VCaP (cell line): Measurements from ENCODE around the gene C1orf185.

Experiments
- H3K27ac ChIP-seq: fragments of 450-650 bp; 2 replicates; pipeline ENCODE4 v1.5.1; 2017
- CTCF ChIP-seq: fragments of 450-650 bp; conservative IDR thresholded peaks from 2 replicates; pipeline ENCODE4 v1.5.1; 2017; ENCODE audit warnings: mild to moderate bottlenecking, moderate library complexity

C1orf185 gene

GRCh38 chr1:51190961-51191360, 88.9 kb downstream of the C1orf185 start:
- no peak for TF ChIP-seq CTCF

GRCh38 chr1:51192213-51192843, 90.3 kb downstream of the C1orf185 start:
- no peak overlapping the region for H3K27ac ChIP-seq

More at GRCh38 chr1:51190961-51191360, 88.9 kb downstream of the C1orf185 start:
- no peak overlapping the region for H3K27ac ChIP-seq

GRCh38 chr1:51193564-51193963, 91.5 kb downstream of the C1orf185 start:
- TF ChIP-seq CTCF: no peak
- H3K27ac ChIP-seq: no peak overlapping the region

More at GRCh38 chr1:51192213-51192843, 90.3 kb downstream of the C1orf185 start:
- peak; percentile 92 for TF ChIP-seq CTCF
